GM18517 (cell line): Measurements from ENCODE around the gene ARPC1B.
"Not testable (repeated sequence)": the region's sequence is repeated elsewhere in the genome, so short reads cannot be mapped to it uniquely, and the experiment has no call there.

ENCODE experiments used
- ATAC-seq: cut with Tn5 transposase; IDR thresholded peaks from one replicate; pipeline ENCODE4 v1.9.1; 2021; ENCODE audit warnings: mild to moderate bottlenecking, moderate library complexity; ENCODE audit not compliant: unreplicated experiment

The ARPC1B gene

GRCh38 chr7:99387239-99387635 is 12.7 kb downstream of the ARPC1B start:
- ATAC-seq = not testable (repeated sequence)

- ATAC-seq = no peak
These were observed 13.4 kb downstream of the ARPC1B start for GRCh38 chr7:99387912-99388311.

GRCh38 chr7:99389772-99390171 is 15.2 kb downstream of the ARPC1B start:
- no peak for ATAC-seq

- ATAC-seq = no peak
These were observed 16.5 kb downstream of the ARPC1B start for GRCh38 chr7:99390941-99391602.

DNA sequence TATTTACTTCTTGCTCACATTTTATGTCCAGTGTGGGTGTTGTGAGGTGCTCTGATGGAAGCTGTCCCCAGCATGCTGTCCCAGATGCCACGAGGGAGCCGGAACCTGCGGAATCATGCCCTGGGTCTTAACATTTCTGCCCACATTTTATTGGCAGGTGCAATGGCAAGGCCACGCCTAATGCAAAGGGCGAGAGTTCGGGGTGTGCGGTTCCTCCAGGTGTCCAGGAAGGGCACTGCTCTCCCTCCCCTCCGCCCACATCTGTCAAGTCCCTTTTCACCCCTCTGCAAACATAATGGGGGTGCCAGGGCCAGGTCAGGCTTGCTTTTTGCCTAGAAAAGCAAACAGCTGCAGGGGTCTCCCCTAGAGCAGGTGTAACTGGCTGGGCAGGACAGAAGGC is 17.5 kb downstream of the ARPC1B start:
- ATAC-seq = no peak

DNA sequence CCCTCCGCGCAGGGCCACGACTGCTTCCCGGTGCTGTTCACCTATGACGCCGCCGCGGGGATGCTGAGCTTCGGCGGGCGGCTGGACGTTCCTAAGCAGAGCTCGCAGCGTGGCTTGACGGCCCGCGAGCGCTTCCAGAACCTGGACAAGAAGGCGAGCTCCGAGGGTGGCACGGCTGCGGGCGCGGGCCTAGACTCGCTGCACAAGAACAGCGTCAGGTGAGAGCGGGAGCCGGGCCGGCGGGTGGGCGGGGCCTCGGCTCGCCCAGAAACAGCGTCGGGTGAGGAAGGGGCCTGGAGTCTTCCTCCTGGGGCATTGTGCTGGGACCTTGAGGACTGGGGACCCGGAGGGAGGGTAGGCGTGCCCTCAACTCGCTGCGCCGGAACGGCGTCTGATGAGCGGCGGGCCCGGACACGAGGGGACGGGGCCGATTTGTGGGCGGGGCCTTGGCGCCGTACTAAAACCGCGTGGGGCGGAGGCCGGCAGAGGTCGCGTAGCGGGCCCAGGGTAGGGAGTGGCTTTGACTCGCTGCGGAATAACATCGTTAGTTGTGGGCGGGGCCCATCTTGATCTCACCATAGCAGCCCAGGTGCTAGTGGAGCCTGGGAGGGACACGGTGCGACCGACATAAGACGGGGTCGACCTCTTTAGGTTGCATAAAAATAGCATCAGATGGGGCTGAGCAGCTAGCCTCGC is 18.3 kb downstream of the ARPC1B start:
- ATAC-seq = no peak

GRCh38 chr7:99393355-99394187 is 19.0 kb downstream of the ARPC1B start:
- no peak for ATAC-seq

- no peak for ATAC-seq
These were observed 19.6 kb downstream of the ARPC1B start for GRCh38 chr7:99394188-99394502.

DNA sequence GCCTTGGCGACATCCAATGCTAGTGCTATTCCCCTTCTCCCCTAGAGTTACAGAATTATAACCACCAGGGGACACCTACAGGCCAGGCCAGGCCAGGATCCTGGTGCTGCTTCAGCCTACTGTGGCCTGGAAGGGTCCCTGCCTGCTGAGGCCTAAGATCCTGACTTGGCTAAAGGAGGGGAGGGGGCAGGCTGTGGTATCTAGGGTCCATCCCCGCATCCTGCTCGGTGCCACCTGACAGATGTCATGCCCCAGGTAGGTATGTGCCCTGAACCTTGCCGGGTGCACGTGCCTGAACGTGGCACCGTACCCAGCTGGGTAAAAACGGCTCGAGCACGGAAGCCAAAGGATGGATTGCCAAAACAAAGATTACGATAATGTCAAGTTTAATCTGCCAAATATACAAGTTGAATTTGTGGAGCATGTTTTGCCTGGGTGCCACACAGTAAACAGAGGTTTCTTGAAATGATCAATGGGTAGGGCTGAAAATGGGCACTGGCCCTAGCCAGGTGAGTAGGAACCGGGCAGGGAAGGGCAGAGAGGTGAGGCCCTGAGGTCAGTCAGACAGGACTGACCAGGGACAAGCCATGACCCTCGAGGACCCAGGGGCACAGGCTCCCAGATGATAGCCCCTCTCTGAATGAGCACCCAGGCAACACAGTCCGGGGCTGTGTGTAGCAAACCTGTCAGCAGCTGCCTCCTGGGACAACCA is 21.2 kb downstream of the ARPC1B start:
- ATAC-seq = no peak

DNA sequence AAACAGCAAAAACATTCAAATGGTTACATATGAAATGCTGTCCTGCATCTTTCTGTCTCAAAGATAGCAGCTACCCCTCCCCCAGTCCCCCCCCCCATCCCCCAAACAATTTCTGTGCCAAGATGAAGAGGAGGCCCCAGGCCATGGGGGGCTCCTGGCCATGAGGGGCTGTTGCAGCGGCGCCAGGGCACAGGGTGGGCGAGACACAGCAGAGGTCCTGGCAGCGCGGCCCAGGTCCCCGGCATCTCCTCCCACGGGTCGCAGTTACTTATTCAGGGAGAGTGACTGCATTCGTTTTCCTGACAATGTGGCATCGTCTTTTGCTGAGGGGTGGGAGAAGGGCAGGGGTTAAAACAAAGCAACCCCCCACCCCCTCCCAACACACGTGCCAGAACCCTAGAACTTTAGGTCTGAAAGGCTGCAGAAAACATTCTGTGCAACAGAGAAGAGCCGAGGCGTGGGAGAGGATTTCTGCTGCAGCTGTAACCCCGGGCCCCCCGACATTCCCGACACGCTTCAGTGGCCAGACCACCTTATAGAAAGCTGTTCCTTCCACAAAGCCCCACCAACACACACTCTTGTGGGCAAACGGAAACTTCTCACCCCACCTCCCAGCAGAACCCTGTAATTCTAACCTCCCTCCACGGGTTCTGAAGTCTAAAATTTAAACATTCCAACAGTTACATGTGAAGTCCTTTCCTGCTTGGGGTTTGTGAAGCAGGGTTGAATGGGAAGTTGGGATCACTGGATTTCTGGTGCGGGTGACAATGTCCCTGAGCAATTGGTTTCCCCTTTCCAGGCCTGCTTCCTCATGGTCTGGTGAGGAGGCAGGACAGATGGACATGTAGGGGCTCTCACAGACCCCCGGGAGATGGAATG is 22.1 kb downstream of the ARPC1B start:
- no peak for ATAC-seq

DNA sequence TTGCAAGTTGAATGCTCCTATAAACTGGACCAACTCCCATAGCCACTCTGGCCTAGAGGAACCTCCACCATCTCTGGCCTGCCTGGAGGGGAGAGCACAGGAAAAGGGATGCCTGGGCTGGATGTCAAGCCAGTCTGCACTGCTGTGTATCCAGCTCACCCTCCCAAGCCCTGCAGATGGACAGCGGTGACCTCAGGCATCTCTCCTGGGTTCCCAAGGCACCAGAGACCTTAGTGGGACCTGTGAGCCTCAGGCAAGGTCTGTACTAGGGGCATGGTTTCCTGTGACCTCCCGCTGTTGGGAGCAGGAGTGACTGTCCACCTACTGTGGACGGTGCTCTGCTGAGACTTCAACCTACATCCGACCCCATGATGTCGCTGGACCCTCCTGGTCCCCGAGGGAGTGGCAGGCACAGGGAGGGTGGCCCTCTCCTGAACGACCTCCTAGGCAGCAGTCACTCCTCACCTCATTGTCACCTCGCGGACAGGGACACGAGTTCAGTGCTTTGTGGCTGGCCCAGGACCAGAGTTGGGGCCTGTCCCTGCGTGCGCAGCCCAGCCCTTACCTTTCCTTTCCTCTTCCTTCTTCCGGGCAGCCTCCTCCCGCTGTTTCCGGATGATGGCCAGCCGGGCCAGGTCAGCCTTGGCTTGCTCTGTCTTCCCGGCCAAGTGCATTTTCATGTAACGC is 22.9 kb downstream of the ARPC1B start:
- no peak for ATAC-seq

DNA sequence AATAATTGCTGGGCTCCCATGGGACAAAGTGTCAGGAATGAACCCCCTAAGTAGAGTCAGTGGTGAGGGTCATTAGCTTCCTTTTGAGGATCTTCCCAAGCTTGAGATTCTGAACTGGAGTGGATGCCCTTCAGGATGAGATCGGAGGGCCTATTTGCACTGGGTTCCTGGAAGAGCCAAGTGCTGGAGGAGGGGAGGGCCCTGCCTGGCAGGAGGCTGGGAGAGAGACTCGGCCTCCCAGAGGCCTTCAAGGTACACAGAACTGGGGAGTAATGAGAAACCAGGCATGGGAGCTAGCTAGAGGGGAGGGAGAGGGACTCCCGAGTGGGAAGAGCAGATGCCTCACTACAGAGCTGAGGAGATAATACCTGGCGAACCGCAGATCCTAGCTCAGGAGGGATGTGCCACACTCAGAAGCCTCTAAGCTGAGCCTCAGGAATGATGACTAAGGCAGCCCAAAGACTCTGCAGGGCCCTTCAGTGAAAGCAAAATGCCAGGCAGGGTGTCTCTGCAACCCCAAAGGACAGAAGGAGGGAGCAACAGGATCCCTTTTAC is 24.4 kb downstream of the ARPC1B start:
- no peak for ATAC-seq

- no peak for ATAC-seq
These were observed 25.1 kb downstream of the ARPC1B start for GRCh38 chr7:99399597-99399996.

- ATAC-seq = no peak
These were observed 28.3 kb downstream of the ARPC1B start for GRCh38 chr7:99402854-99403253.

DNA sequence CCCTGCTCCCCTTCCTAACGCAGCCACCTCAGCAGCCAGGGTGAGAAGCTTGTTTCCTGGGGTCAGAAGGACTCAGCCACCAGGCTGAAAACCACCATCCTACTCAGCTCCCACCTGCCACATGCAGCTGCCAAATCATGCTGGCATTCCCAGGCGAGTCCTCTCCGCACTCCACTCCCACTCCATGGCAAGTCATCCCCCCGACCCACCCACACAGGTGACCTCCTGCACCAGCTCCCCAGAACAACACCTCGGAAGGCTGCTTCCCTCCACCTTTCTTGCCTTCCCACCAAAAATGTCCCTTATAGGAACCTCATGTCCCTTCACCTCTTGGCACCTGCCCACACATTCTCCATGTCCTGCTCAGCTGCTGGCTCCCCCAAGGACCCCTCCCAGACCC is 29.2 kb downstream of the ARPC1B start:
- no peak for ATAC-seq

GRCh38 chr7:99404235-99404976 is 29.9 kb downstream of the ARPC1B start:
- ATAC-seq = no peak

DNA sequence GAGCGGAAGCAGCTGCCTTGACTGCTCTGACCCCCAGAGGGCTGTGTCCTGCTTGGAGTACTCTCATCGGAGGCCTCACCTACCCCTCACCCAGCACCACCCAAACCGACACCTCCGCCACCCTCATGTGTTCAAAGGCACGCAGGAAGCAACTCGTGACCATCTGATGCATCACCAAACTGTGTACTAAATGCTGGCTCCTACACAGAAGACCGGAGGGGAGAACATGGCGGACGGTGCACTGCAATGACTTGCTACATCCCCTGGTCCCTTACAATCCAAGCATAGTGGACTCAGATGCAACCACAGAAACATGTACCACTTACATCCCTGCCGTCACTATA is 30.4 kb downstream of the ARPC1B start:
- no peak for ATAC-seq

DNA sequence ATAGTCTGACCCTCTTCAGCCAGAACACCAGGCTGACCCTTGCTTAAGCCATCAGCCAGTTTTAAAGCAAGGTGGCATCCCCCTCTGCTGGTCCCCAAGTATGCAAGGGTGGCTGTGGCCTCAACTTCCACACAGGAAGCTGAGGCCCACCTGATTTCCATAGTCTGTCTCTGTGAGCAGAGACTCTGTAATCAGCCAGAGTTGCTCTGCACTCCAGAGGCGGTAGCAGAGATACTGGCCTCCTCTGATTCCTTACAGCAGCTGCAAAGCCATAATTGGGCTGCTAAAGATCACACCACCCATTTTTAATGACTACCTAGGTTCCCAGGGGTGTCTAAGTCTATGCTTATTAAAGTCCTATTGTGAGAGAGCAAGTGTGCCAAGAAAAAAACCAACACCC is 32.0 kb downstream of the ARPC1B start:
- no peak for ATAC-seq

- ATAC-seq = peak; percentile 6
These were observed 33.4 kb downstream of the ARPC1B start for GRCh38 chr7:99407872-99408378.
